Measurements from ENCODE around the gene STX4. TPM values are rescaled to one million over a fixed set of nuclear protein-coding genes. Genes with fewer than 3 reads are reported as not detected.

The STX4 gene
- total RNA-seq, 1 donor from 2014 or later, result 26.1 TPM

DNA sequence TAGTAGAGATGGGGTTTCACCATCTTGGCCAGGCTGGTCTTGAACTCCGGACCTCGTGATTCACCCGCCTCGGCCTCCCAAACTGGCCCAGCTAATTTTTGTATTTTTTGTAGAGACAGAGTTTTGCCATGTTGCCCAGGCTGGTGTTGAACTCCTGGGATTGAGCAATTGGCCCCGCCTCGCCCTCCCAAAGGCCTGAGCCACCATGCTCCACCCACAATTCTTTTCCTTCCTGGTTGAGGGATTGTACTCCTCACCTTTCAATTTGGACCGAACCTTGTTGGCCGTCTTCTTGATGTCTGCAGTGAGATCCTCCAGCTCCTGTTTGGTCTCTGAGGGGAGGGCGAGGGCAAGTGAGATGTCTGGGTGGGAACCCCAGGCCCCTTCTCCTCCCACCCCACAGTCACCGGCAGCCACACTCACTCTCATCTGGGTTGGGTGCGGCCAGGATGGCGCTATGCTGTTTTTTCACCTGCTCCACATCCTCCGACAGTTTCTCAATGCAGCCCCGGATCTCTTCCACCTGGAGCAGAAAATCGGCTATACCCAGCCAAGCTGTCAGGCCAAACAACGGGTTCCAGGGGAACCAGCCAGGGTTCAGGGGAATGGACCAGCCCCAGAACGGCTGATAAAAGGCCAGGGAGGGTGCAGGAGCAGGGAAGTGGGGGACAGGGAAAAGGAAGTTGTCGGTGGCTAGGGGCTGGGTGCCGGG, 32.5 kb upstream of the STX4 start:
- TF ChIP-seq, protein P1, sequence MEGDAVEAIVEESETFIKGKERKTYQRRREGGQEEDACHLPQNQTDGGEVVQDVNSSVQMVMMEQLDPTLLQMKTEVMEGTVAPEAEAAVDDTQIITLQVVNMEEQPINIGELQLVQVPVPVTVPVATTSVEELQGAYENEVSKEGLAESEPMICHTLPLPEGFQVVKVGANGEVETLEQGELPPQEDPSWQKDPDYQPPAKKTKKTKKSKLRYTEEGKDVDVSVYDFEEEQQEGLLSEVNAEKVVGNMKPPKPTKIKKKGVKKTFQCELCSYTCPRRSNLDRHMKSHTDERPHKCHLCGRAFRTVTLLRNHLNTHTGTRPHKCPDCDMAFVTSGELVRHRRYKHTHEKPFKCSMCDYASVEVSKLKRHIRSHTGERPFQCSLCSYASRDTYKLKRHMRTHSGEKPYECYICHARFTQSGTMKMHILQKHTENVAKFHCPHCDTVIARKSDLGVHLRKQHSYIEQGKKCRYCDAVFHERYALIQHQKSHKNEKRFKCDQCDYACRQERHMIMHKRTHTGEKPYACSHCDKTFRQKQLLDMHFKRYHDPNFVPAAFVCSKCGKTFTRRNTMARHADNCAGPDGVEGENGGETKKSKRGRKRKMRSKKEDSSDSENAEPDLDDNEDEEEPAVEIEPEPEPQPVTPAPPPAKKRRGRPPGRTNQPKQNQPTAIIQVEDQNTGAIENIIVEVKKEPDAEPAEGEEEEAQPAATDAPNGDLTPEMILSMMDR (conservative IDR thresholded peaks at IDR 0.05; ENCODE audit: low read depth, low read length), result no peak
- no peak overlapping the region for H3K4me3 ChIP-seq (ENCODE audit: low read depth, low read length)
- no peak for DNase-seq (ENCODE audit: low read depth)

DNA sequence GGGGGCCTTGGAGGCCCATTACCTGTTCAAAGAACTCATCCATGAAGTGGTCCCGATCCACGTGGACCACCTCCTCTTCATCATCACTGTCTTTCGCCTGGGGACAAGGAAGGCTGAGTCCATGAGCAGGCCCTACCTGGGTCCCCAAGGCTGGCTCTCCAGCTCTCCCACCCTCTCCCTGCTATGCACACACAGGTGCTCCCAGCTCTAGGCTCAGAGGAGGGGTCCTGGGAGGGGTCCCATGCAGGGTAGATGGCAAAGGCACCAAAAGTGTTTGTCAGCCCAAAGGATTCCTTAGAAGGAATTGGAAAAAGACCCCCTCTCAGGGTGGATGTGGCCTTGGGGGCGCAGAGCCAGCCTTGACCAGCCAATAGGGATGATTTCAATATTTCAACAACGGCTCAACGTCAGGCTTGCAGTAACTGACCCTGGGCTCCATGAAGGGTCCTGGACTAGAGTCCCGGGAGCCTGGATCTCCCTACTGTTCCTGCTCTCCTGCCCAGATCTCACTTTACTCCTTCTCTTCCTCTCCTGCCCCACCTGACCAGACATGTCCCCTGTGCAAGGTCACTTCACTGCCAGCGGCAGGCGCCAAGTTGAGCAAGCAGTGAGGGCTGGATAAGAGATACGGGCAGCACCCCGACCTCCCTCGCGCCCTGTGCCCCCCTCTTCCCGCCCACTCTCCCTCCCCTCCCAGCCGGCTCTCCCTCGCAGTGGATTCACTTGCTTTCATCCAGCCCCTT, 31.7 kb upstream of the STX4 start:
- no peak overlapping the region for H3K4me3 ChIP-seq (ENCODE audit: low read depth, low read length)
- DNase-seq (ENCODE audit: low read depth), result no peak
- TF ChIP-seq, protein P1 (conservative IDR thresholded peaks at IDR 0.05; ENCODE audit: low read depth, low read length), result no peak

DNA sequence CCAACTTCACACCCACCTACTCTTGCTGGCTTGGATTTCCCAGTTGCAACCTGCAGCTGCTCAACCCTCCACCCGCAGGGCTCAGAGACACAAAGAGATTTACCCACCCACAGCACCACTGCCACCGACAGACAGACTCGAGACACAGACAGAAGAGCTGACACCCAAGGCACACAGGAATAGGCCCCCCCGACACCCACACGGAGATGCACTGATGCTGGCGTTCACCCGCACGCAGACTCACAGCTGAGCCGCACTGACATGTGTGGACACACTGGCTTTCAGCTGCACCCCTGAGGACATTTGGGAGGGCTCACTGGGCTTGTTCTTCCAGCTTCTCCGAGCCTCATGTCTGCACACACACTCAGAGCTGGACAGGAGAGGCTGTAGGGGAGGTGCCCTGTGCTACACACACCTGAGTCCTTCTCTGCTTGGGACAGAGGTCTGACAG, 31.1 kb upstream of the STX4 start:
- no peak for DNase-seq (ENCODE audit: low read depth)
- H3K4me3 ChIP-seq (ENCODE audit: low read depth, low read length), result no peak overlapping the region
- TF ChIP-seq, protein P1 (conservative IDR thresholded peaks at IDR 0.05; ENCODE audit: low read depth, low read length), result no peak

DNA sequence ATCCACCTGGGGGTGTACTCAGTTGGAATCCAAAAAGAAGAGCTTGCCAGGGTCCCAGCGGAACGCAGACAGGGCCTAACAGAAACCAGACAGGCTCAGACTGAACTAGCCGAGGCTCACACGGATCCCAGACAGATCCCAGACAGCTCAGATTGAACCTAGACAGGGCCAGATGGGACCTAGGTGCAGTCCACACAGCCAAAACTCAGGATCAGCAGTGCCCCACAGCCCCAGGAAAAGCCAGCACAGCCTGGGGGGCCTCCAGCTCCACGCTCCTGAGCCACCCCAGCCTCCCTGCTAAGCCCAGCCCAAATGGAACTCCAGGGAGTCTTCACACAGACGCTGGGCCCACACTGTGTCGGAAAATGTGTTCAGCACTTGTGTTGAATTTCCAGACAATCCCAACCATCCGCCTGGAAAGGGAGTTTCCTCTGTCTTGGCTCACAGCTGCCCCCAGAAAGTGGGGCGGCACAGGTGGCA, 30.5 kb upstream of the STX4 start:
- TF ChIP-seq, protein P1 (conservative IDR thresholded peaks at IDR 0.05; ENCODE audit: low read depth, low read length), result no peak
- DNase-seq (ENCODE audit: low read depth), result no peak
- H3K4me3 ChIP-seq (ENCODE audit: low read depth, low read length), result no peak overlapping the region

DNA sequence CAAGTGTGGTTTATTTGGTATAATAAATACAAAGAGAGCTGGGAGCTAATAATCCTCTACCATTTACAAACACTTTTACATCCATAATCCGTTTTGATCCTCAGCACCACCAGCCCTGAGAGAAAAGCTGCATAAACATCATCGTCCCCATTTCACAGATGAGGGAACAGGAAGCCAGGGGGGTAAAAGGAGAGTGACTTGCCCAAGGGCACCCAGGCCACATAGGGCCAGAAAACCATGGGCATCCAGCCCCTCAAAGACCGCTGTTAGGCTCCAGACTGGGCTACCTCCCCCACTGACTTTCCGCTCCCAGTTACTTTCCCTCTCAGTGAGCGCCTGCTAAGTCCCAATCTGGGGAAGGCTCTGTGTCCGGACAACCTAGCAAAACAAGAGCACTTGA, 29.6 kb upstream of the STX4 start:
- H3K4me3 ChIP-seq (ENCODE audit: low read depth, low read length), result no peak overlapping the region
- TF ChIP-seq, protein P1 (conservative IDR thresholded peaks at IDR 0.05; ENCODE audit: low read depth, low read length), result no peak
- no peak for DNase-seq (ENCODE audit: low read depth)

DNA sequence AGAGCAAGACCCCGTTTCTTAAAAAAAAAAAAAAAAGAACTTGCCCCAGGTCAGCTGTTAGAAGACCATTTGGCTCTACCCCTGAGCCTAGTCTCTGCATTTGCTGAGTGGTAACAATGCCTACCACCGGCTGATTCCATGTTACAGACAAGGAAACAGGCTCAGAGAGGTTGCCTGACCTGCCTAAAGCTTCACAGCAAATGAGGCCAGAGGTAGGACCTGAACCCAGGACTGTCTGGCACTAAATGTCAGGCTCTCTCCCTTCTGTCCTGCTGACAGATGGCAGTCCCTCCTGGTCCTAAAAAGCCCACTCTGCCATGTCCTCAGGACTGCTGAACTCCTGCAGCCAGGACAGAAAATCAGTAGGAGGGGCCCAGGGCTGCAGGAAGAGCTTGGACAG, 28.7 kb upstream of the STX4 start:
- no peak for DNase-seq (ENCODE audit: low read depth)
- TF ChIP-seq, protein P1 (conservative IDR thresholded peaks at IDR 0.05; ENCODE audit: low read depth, low read length), result no peak
- no peak overlapping the region for H3K4me3 ChIP-seq (ENCODE audit: low read depth, low read length)
